K562 (cell line): ENCODE measurements around the gene CYP2C8. TPM values are rescaled to one million over a fixed set of nuclear protein-coding genes. Genes with fewer than 3 reads are reported as not detected.
A peak's percentile ranks its signal among the peaks of the same experiment; 100 is the strongest.

Experiments used
- ATAC-seq: fragments of 200-7000 bp; cut with Tn5 transposase; 3 replicates; pipeline ENCODE4 v1.9.1; 2020; ENCODE audit warnings: moderate library complexity
- BruUV-seq: library from RNA; stranded (reverse); fragments of 400-500 nt; replicated peaks from 2 replicates; lab custom pipeline; 2021; lab: Mats Ljungman, UMichigan
- CTCF ChIA-PET: fragments of 300-600 bp; formaldehyde crosslinking; extraction: SDS; loops from one replicate; lab custom pipeline; 2021; ENCODE audit warnings: low intra/inter-chr PET ratio; lab: Yijun Ruan, JAX
- POLR2A ChIA-PET: fragments of 300-600, 350-650 bp; sonication (Branson Sonifier 250); formaldehyde crosslinking; extraction: SDS; loops from one replicate; lab custom pipeline; 2021; ENCODE audit warnings: antibody characterized with exemption, inconsistent platforms; lab: Yijun Ruan, JAX
- DNase-seq, 4 experiments: peaks; one replicate each; pipeline versions ENCODE4 v3.0.0 to v3.0.0-alpha.2; 2011 to 2018; ENCODE audit warnings: low spot score in 3 of 4, mixed read lengths in 3 of 4; ENCODE audit errors: extremely low read depth in 1 of 4
- FAIRE-seq: peaks from 2 replicates; lab custom pipeline; 2011; peaks lifted over from hg19 to GRCh38; lab: Jason Lieb, UNC
- H2AFZ ChIP-seq: 2 replicates; pipeline ENCODE4 v1.6.0; 2011; ENCODE audit warnings: low read depth, low read length, control low read depth, inconsistent platforms
- H3K27ac ChIP-seq: fragments of 200-600 bp; 3 replicates; pipeline ENCODE4 v1.8.0; 2011; ENCODE audit warnings: low read depth, mild to moderate bottlenecking, control low read depth, inconsistent platforms, low read length, moderate library complexity, mixed read lengths; ENCODE audit errors: extremely low read depth
- H3K27me3 ChIP-seq, 2 experiments: fragments of 300-600 bp in 1 of 2; 2 replicates in 1 of 2; 3 replicates in 1 of 2; pipeline versions ENCODE4 v1.6.0 to v1.8.0; 2011; ENCODE audit warnings: inconsistent platforms in 2 of 2, low read length in 2 of 2, mild to moderate bottlenecking in 1 of 2, mixed read lengths in 1 of 2, moderate library complexity in 1 of 2; ENCODE audit not compliant: control insufficient read depth in 2 of 2, insufficient read depth in 2 of 2
- H3K36me3 ChIP-seq: fragments of 300-600 bp; 3 replicates; pipeline ENCODE4 v1.8.0; 2011; ENCODE audit warnings: mild to moderate bottlenecking, low read length, inconsistent platforms; ENCODE audit not compliant: control insufficient read depth, insufficient read depth
- H3K4me1 ChIP-seq, 2 experiments: fragments of 200-600 bp in 1 of 2; replicated peaks in 1 of 2; 2 replicates in 1 of 2; 3 replicates in 1 of 2; pipeline versions ENCODE4 v1.5.1 to v1.8.0; 2011; ENCODE audit warnings: inconsistent platforms in 2 of 2, low read length in 2 of 2, mild to moderate bottlenecking in 1 of 2, mixed read lengths in 1 of 2, moderate library complexity in 1 of 2; ENCODE audit not compliant: control insufficient read depth in 2 of 2, insufficient read depth in 2 of 2
- H3K4me2 ChIP-seq: 2 replicates; pipeline ENCODE4 v1.6.1; 2011; ENCODE audit warnings: low read length, control low read depth, inconsistent platforms, mixed read lengths; ENCODE audit not compliant: insufficient read depth
- H3K4me3 ChIP-seq: fragments of 200-600 bp; sonication (generic), shearing (Covaris generic); 2 replicates; pipeline ENCODE4 v1.5.1; 2016; ENCODE audit warnings: control low read depth, inconsistent platforms
- H3K79me2 ChIP-seq: fragments of 200-600 bp; 3 replicates; pipeline ENCODE4 v1.8.0; 2011; ENCODE audit warnings: low read length, inconsistent platforms; ENCODE audit not compliant: control insufficient read depth, insufficient read depth
- H3K9ac ChIP-seq, 2 experiments: 2 replicates each; pipeline versions ENCODE4 v1.6.0 to v1.6.1; 2011; ENCODE audit warnings: low read depth in 2 of 2, low read length in 2 of 2, control low read depth in 1 of 2, inconsistent platforms in 1 of 2, mild to moderate bottlenecking in 1 of 2, mixed read lengths in 1 of 2; ENCODE audit not compliant: insufficient read depth in 1 of 2
- H3K9me1 ChIP-seq: one replicate; pipeline ENCODE4 v1.6.0; 2011; ENCODE audit warnings: inconsistent platforms, mild to moderate bottlenecking, low read length, moderate library complexity; ENCODE audit not compliant: control insufficient read depth, insufficient read depth
- H3K9me3 ChIP-seq: replicated peaks from 2 replicates; pipeline ENCODE4 v1.5.1; 2011; ENCODE audit warnings: low read depth, low read length, inconsistent platforms; ENCODE audit not compliant: control insufficient read depth, insufficient read depth
- H4K20me1 ChIP-seq: replicated peaks from 2 replicates; pipeline ENCODE4 v1.6.1; 2011; ENCODE audit warnings: low read length, inconsistent platforms, mixed read lengths; ENCODE audit not compliant: control insufficient read depth, insufficient read depth
- TEAD2 ChIP-seq: fragments of 450-650 bp; IDR thresholded peaks from 2 replicates; pipeline ENCODE4 v1.6.1; 2016; ENCODE audit warnings: missing genetic modification characterization, control low read depth, missing compliant biosample characterization
- THRAP3 ChIP-seq: fragments of 450-650 bp; IDR thresholded peaks from 2 replicates; pipeline ENCODE4 v1.6.1; 2016; ENCODE audit warnings: mild to moderate bottlenecking, inconsistent platforms, borderline replicate concordance
- YY1 ChIP-seq, 3 experiments: IDR thresholded peaks; 2 replicates each; pipeline ENCODE4 v1.6.1; 2011; ENCODE audit warnings: low read length in 2 of 3, mild to moderate bottlenecking in 2 of 3, moderate library complexity in 2 of 3, borderline replicate concordance in 1 of 3, control low read depth in 1 of 3, low read depth in 1 of 3; ENCODE audit not compliant: insufficient read depth in 3 of 3, insufficient replicate concordance in 2 of 3, control insufficient read depth in 1 of 3, insufficient read length in 1 of 3; ENCODE audit errors: extremely low read depth in 1 of 3
- ZFP30 ChIP-seq: fragments of 250-450 bp; sonication (Bioruptor Pico); IDR thresholded peaks from 2 replicates; pipeline ENCODE4 v1.8.0; 2022; ENCODE audit warnings: moderate library complexity, mild to moderate bottlenecking, inconsistent platforms, borderline replicate concordance
- WGBS: fragments of 100-300 bp; shearing (Covaris generic); methylation state at CpG from one replicate; pipeline ENCODE4 v1.1.6; 2016; ENCODE audit warnings: low coverage, mixed read lengths; ENCODE audit not compliant: insufficient coverage; ENCODE audit errors: missing lambda C conversion rate; 5-methylcytosine and 5-hydroxymethylcytosine counted together
- in situ Hi-C: fragments of 300-500 bp; cut with MboI; formaldehyde crosslinking; loops from 4 replicates; pipeline ENCODE4 v1.15.0; 2018; ENCODE audit warnings: inconsistent platforms, mixed read lengths
- intact Hi-C: fragments of 100-400 bp; cut with micrococcal nuclease; formaldehyde crosslinking; loops from 2 replicates; pipeline ENCODE4 v1.14.2; 2022
- polyA plus RNA-seq, 8 experiments: library from polyadenylated mRNA; depleted of rRNA in 4 of 8; stranded (reverse) in 5 of 8; unstranded in 3 of 8; fragments of >200 nt; fragmentation: Nextera tagmentation in 2 of 8; fragmentation: Illumina TruSeq in 1 of 8; extraction: Ambion mirVana in 2 of 8; extraction: Trizol in 1 of 8; gene quantifications; 2 replicates each; pipeline versions ENCODE4 v1.2.1 to v1.2.3, GENCODE V29; 2011 to 2014; ENCODE audit warnings: inconsistent platforms in 1 of 8, missing spikeins in 1 of 8
- total RNA-seq, 7 experiments: library from RNA; depleted of rRNA in 6 of 7; stranded (reverse); fragments of >200 nt in 6 of 7; fragmentation: Illumina TruSeq in 2 of 7; extraction: Trizol in 2 of 7; gene quantifications; 2 replicates each; pipeline versions ENCODE4 v1.2.1 to v1.2.3, GENCODE V29; 2011 to 2021; ENCODE audit warnings: low replicate concordance in 1 of 7
- TF ChIP-seq, protein P1 (sequence below): fragments of 450-650 bp; IDR thresholded peaks from 2 replicates; pipeline ENCODE4 v1.6.1; 2018; ENCODE audit not compliant: partially characterized antibody

Gene CYP2C8
- total and polyA plus RNA-seq, 9 of the 15 experiments (the other 6 are each of a cell fraction or from before 2014, with no cell fraction given): 0.06 to 0.16 (median 0.10) TPM; not detected in 5

GRCh38 chr10:94997741-94998174 is 71.5 kb downstream of the CYP2C8 start:
- no peak for DNase-seq
- FAIRE-seq: no peak
- WGBS: 0% methylated on average over 5 of the region's 6 CpGs

More at GRCh38 chr10:94997741-94998174, 71.5 kb downstream of the CYP2C8 start:
- H3K27me3 ChIP-seq: no peaks in the 10 kb centered on the region
- H3K79me2 ChIP-seq: no peaks in the 10 kb centered on the region
- in situ Hi-C loops (no loop called here), intact Hi-C loops (no loop called here)
- H3K9me1 ChIP-seq: no peaks in the 10 kb centered on the region
- ChIA-PET CTCF (no interaction called here), POLR2A (interaction anchor here (0.6 kb wide), 1 partner anchor 14 kb away, joined by 3 read pairs; no protein-coding TSS in a partner anchor)
- no peak for ATAC-seq
- H3K9me3 ChIP-seq: no peaks in the 10 kb centered on the region
- no peak for TF ChIP-seq ZFP30 (CRISPR knock-in tag)
- no peak for TF ChIP-seq THRAP3
- no peak for TF ChIP-seq YY1 (IDR thresholded peaks at IDR 0.05; ENCODE audit: borderline replicate concordance in 1 of 3, control insufficient read depth in 1 of 3, extremely low read depth in 1 of 3, insufficient read depth in 3 of 3, insufficient read length in 1 of 3, insufficient replicate concordance in 2 of 3, low read depth in 1 of 3, low read length in 2 of 3)
- TF ChIP-seq, protein P1, sequence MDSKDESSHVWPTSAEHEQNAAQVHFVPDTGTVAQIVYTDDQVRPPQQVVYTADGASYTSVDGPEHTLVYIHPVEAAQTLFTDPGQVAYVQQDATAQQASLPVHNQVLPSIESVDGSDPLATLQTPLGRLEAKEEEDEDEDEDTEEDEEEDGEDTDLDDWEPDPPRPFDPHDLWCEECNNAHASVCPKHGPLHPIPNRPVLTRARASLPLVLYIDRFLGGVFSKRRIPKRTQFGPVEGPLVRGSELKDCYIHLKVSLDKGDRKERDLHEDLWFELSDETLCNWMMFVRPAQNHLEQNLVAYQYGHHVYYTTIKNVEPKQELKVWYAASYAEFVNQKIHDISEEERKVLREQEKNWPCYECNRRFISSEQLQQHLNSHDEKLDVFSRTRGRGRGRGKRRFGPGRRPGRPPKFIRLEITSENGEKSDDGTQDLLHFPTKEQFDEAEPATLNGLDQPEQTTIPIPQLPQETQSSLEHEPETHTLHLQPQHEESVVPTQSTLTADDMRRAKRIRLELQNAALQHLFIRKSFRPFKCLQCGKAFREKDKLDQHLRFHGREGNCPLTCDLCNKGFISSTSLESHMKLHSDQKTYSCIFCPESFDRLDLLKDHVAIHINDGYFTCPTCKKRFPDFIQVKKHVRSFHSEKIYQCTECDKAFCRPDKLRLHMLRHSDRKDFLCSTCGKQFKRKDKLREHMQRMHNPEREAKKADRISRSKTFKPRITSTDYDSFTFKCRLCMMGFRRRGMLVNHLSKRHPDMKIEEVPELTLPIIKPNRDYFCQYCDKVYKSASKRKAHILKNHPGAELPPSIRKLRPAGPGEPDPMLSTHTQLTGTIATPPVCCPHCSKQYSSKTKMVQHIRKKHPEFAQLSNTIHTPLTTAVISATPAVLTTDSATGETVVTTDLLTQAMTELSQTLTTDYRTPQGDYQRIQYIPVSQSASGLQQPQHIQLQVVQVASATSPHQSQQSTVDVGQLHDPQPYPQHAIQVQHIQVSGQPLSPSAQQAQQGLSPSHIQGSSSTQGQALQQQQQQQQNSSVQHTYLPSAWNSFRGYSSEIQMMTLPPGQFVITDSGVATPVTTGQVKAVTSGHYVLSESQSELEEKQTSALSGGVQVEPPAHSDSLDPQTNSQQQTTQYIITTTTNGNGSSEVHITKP: peak; percentile 64
- TF ChIP-seq TEAD2: no peak
- no peak overlapping the region for H3K9ac ChIP-seq
- no peaks in the 10 kb centered on the region for H3K36me3 ChIP-seq
- H2AFZ ChIP-seq: no peak overlapping the region
- no peaks in the 10 kb centered on the region for H3K4me1 ChIP-seq
- H4K20me1 ChIP-seq: no peaks in the 10 kb centered on the region
- H3K4me3 ChIP-seq: no peak overlapping the region
- BruUV-seq: no TSS peak
- no peak overlapping the region for H3K4me2 ChIP-seq
- H3K27ac ChIP-seq: no peak overlapping the region
